HCT116 (cell line): ENCODE measurements around the gene BCAR3. TPM values are rescaled to one million over a fixed set of nuclear protein-coding genes. Genes with fewer than 3 reads are reported as not detected.

ENCODE experiments used
- ATAC-seq: fragments of 200-7000 bp; cut with Tn5 transposase; 2 replicates; pipeline ENCODE4 v1.9.1; 2020; ENCODE audit warnings: mild to moderate bottlenecking, moderate library complexity
- BruUV-seq: library from RNA; stranded (reverse); fragments of 400-500 nt; replicated peaks from 2 replicates; lab custom pipeline; 2021; lab: Mats Ljungman, UMichigan
- CTCF ChIA-PET: fragments of 300-600 bp; sonication (Branson Sonifier 250); formaldehyde crosslinking; loops from one replicate; lab custom pipeline; 2021; ENCODE audit warnings: antibody characterized with exemption; lab: Charles Lee
- POLR2A ChIA-PET: fragments of 300-600, 350-600 bp; sonication (Branson Sonifier 250); formaldehyde crosslinking; loops from one replicate; lab custom pipeline; 2021; ENCODE audit warnings: antibody characterized with exemption; lab: Charles Lee
- RAD21 ChIA-PET, 2 experiments: fragments of 300-600 bp; sonication (Branson Sonifier 250); formaldehyde crosslinking; loops; one replicate each; lab custom pipeline; 2023; ENCODE audit warnings: low total read pairs in 2 of 2; ENCODE audit not compliant: uncharacterized antibody in 2 of 2, unreplicated experiment in 2 of 2, low non-redundant PET in 1 of 2; lab: Charles Lee
- DNase-seq: peaks from one replicate; pipeline ENCODE4 v3.0.0-alpha.2; 2010; ENCODE audit warnings: low read depth, low spot score
- H2AFZ ChIP-seq: fragments of 200-600 bp; shearing (Covaris generic), sonication (generic); 2 replicates; pipeline ENCODE4 v1.6.1; 2017; ENCODE audit warnings: low read depth, mixed run types, mixed read lengths, antibody characterized with exemption, low read length; ENCODE audit not compliant: poor library complexity, severe bottlenecking
- H3K27ac ChIP-seq: 2 replicates; pipeline ENCODE4 v1.5.1; 2012; ENCODE audit warnings: low read depth, low read length
- H3K27me3 ChIP-seq: fragments of 200-600 bp; sonication (generic); 2 replicates; pipeline ENCODE4 v1.6.1; 2016; ENCODE audit warnings: mixed run types, low read length, mixed read lengths; ENCODE audit not compliant: insufficient read depth
- H3K36me3 ChIP-seq, 2 experiments: fragments of 200-500 bp in 1 of 2; fragments of 200-600 bp in 1 of 2; sonication (Bioruptor generic) in 1 of 2; sonication (generic) in 1 of 2; 2 replicates each; pipeline versions ENCODE4 v1.5.1 to v1.6.1; 2014 to 2016; ENCODE audit warnings: low read length in 2 of 2, inconsistent platforms in 1 of 2, mixed read lengths in 1 of 2, mixed run types in 1 of 2; ENCODE audit not compliant: insufficient read depth in 2 of 2, control insufficient read depth in 1 of 2
- H3K4me1 ChIP-seq, 2 experiments: fragments of 200-600 bp in 1 of 2; sonication (generic) in 1 of 2; 2 replicates each; pipeline versions ENCODE4 v1.5.1 to v1.6.1; 2012 to 2017; ENCODE audit warnings: low read length in 2 of 2, inconsistent platforms in 1 of 2, mild to moderate bottlenecking in 1 of 2, mixed read lengths in 1 of 2, mixed run types in 1 of 2, moderate library complexity in 1 of 2; ENCODE audit not compliant: insufficient read depth in 2 of 2, control insufficient read depth in 1 of 2
- H3K4me2 ChIP-seq: fragments of 200-600 bp; sonication (generic); 2 replicates; pipeline ENCODE4 v1.6.1; 2017; ENCODE audit warnings: mixed run types, low read length, mixed read lengths
- H3K4me3 ChIP-seq, 2 experiments: fragments of 200-600 bp in 1 of 2; sonication (generic) in 1 of 2; replicated peaks in 1 of 2; 2 replicates each; pipeline ENCODE4 v1.5.1; 2011 to 2016; ENCODE audit warnings: low read length in 2 of 2, control low read depth in 1 of 2, low read depth in 1 of 2, mild to moderate bottlenecking in 1 of 2, mixed read lengths in 1 of 2, mixed run types in 1 of 2
- H3K79me2 ChIP-seq: fragments of 200-600 bp; sonication (generic); 2 replicates; pipeline ENCODE4 v1.6.1; 2017; ENCODE audit warnings: mild to moderate bottlenecking, mixed run types, low read length, moderate library complexity, mixed read lengths; ENCODE audit not compliant: insufficient read depth
- H3K9ac ChIP-seq: fragments of 200-600 bp; sonication (generic); 2 replicates; pipeline ENCODE4 v1.6.1; 2016; ENCODE audit warnings: low read length, mixed read lengths
- H3K9me2 ChIP-seq: fragments of 200-600 bp; sonication (generic), shearing (Covaris generic); 2 replicates; pipeline ENCODE4 v1.6.1; 2017; ENCODE audit warnings: mixed run types, mild to moderate bottlenecking, moderate library complexity; ENCODE audit not compliant: insufficient read depth
- H3K9me3 ChIP-seq, 2 experiments: fragments of 200-500 bp in 1 of 2; fragments of 200-600 bp in 1 of 2; sonication (Bioruptor generic) in 1 of 2; sonication (generic) in 1 of 2; 2 replicates each; pipeline ENCODE4 v1.6.1; 2014 to 2017; ENCODE audit warnings: low read length in 2 of 2, mixed read lengths in 2 of 2, inconsistent platforms in 1 of 2, low read depth in 1 of 2, mild to moderate bottlenecking in 1 of 2, mixed run types in 1 of 2, moderate library complexity in 1 of 2; ENCODE audit not compliant: control insufficient read depth in 1 of 2, insufficient read depth in 1 of 2
- H4K20me1 ChIP-seq: fragments of 200-600 bp; sonication (generic), shearing (Covaris generic); 2 replicates; pipeline ENCODE4 v1.6.1; 2017; ENCODE audit warnings: mixed run types, mild to moderate bottlenecking, moderate library complexity; ENCODE audit not compliant: insufficient read depth
- CBX3 ChIP-seq: IDR thresholded peaks from 2 replicates; pipeline ENCODE4 v1.6.1; 2012; ENCODE audit warnings: low read depth
- EZH2 ChIP-seq: fragments of 200-600 bp; sonication (generic); IDR thresholded peaks from 2 replicates; pipeline ENCODE4 v1.6.1; 2017; ENCODE audit warnings: antibody characterized with exemption, mixed run types
- FOSL1 ChIP-seq: IDR thresholded peaks from 2 replicates; pipeline ENCODE4 v1.6.1; 2012; ENCODE audit warnings: low read depth
- RAD21 ChIP-seq: IDR thresholded peaks from 2 replicates; pipeline ENCODE4 v1.6.1; 2012; ENCODE audit warnings: low read depth, mild to moderate bottlenecking
- SIN3A ChIP-seq: IDR thresholded peaks from 2 replicates; pipeline ENCODE4 v1.6.1; 2012; ENCODE audit warnings: low read depth
- ZNF274 ChIP-seq: fragments of 200-500 bp; sonication (Bioruptor generic); IDR thresholded peaks from 2 replicates; pipeline ENCODE4 v1.6.1; 2014; ENCODE audit warnings: mild to moderate bottlenecking, low read depth, low read length, inconsistent platforms
- intact Hi-C: fragments of 100-400 bp; cut with micrococcal nuclease; formaldehyde crosslinking; loops from 2 replicates; pipeline ENCODE4 v1.10.0; 2022
- total RNA-seq: library from RNA; stranded (reverse); gene quantifications from one replicate; pipeline ENCODE4 v1.2.1, GENCODE V29; 2021; ENCODE audit not compliant: unreplicated experiment
- TF ChIP-seq, protein P1 (sequence below): IDR thresholded peaks from 2 replicates; pipeline ENCODE4 v1.6.1; 2012; ENCODE audit warnings: low read depth
- TF ChIP-seq, protein P2 (sequence below), 3 experiments: fragments of 200-600 bp in 1 of 3; sonication (generic) in 1 of 3; IDR thresholded peaks in 2 of 3; conservative IDR thresholded peaks in 1 of 3; 2 replicates each; pipeline ENCODE4 v1.5.1; 2012 to 2017; ENCODE audit warnings: low read depth in 2 of 3, low read length in 2 of 3, antibody characterized with exemption in 1 of 3, borderline replicate concordance in 1 of 3, control low read depth in 1 of 3, mild to moderate bottlenecking in 1 of 3, mixed read lengths in 1 of 3, mixed run types in 1 of 3, moderate library complexity in 1 of 3; ENCODE audit not compliant: insufficient read depth in 1 of 3
- TF ChIP-seq, protein P3 (sequence below): IDR thresholded peaks from 2 replicates; pipeline ENCODE4 v1.6.1; 2011; ENCODE audit warnings: mild to moderate bottlenecking, low read length, moderate library complexity; ENCODE audit not compliant: insufficient replicate concordance; ENCODE audit errors: extremely low read depth

Gene BCAR3
- total RNA-seq, 1 experiment from 2014 or later = 24.5 TPM

DNA sequence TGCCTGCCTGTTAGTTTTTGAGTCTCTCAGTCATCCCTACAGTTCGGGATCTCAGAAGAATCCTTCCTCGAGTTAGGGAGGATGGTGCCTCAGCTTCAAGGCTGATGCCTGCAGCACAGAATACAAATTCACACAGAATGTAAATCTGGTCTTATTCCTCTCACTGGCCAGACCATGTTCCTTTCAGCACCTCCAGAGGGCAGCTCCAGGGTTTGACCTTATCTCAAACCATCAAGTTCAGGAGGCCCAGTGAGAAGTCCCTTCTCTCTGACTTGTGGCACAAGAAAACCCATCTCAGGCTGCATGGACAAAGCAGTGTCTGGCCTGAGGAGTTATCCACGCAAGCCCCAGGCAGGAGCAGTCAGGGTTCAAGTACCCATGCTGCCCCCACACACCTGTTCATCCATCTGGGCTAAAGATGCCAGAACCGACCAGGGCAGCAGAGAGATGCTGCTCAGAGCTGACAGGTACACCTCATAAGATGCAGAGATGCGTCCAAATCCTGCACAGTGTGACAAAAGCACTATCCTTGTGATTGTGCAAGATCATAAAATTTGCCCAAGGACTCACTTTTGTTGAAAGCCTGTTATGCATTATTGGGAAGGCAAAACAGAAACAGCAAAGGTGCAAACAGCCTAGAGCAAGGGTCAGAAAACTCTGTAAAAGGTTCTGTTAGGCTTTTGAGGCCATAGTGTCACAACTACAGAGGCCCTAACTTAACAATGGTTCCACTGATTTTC, 49.8 kb downstream of the BCAR3 start:
- Histone ChIP-seq H3K9me3 (no peaks in the 10 kb centered on the region), H3K9ac (no peak overlapping the region), H3K4me2 (no peak overlapping the region), H3K9me2 (no peaks in the 10 kb centered on the region), H3K79me2 (peaks cover 96% of the 10 kb centered on the region), H3K27ac (no peak overlapping the region), H3K27me3 (no peaks in the 10 kb centered on the region), H2AFZ (no peak overlapping the region), H3K4me1 (peaks cover 0 to 45% of the 10 kb centered on the region in 2 experiments; a peak in 2 of 4 replicates), H4K20me1 (0 out of 2 replicates have a peak, but pooled peaks cover 3% of the 10 kb centered on the region), H3K4me3 (no peak overlapping the region), H3K36me3 (peaks cover 0 to 17% of the 10 kb centered on the region in 2 experiments; a peak in 2 of 4 replicates)
- BruUV-seq = no TSS peak
- TF ChIP-seq ZNF274 (no peak), CBX3 (no peak), RAD21 (peak; percentile 60), EZH2 (no peak), SIN3A (no peak), FOSL1 (no peak)
- TF ChIP-seq, protein P1, sequence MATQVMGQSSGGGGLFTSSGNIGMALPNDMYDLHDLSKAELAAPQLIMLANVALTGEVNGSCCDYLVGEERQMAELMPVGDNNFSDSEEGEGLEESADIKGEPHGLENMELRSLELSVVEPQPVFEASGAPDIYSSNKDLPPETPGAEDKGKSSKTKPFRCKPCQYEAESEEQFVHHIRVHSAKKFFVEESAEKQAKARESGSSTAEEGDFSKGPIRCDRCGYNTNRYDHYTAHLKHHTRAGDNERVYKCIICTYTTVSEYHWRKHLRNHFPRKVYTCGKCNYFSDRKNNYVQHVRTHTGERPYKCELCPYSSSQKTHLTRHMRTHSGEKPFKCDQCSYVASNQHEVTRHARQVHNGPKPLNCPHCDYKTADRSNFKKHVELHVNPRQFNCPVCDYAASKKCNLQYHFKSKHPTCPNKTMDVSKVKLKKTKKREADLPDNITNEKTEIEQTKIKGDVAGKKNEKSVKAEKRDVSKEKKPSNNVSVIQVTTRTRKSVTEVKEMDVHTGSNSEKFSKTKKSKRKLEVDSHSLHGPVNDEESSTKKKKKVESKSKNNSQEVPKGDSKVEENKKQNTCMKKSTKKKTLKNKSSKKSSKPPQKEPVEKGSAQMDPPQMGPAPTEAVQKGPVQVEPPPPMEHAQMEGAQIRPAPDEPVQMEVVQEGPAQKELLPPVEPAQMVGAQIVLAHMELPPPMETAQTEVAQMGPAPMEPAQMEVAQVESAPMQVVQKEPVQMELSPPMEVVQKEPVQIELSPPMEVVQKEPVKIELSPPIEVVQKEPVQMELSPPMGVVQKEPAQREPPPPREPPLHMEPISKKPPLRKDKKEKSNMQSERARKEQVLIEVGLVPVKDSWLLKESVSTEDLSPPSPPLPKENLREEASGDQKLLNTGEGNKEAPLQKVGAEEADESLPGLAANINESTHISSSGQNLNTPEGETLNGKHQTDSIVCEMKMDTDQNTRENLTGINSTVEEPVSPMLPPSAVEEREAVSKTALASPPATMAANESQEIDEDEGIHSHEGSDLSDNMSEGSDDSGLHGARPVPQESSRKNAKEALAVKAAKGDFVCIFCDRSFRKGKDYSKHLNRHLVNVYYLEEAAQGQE = no peak
- TF ChIP-seq, protein P2, sequence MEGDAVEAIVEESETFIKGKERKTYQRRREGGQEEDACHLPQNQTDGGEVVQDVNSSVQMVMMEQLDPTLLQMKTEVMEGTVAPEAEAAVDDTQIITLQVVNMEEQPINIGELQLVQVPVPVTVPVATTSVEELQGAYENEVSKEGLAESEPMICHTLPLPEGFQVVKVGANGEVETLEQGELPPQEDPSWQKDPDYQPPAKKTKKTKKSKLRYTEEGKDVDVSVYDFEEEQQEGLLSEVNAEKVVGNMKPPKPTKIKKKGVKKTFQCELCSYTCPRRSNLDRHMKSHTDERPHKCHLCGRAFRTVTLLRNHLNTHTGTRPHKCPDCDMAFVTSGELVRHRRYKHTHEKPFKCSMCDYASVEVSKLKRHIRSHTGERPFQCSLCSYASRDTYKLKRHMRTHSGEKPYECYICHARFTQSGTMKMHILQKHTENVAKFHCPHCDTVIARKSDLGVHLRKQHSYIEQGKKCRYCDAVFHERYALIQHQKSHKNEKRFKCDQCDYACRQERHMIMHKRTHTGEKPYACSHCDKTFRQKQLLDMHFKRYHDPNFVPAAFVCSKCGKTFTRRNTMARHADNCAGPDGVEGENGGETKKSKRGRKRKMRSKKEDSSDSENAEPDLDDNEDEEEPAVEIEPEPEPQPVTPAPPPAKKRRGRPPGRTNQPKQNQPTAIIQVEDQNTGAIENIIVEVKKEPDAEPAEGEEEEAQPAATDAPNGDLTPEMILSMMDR (IDR thresholded peaks at IDR 0.05 in 2 of 3, conservative IDR thresholded peaks at IDR 0.05 in 1 of 3; ENCODE audit: borderline replicate concordance in 1 of 3, insufficient read depth in 1 of 3, low read depth in 2 of 3, low read length in 2 of 3) = peak; percentile 20 to 30 (median 28); a peak in 4 of 6 replicates
- TF ChIP-seq, protein P3, sequence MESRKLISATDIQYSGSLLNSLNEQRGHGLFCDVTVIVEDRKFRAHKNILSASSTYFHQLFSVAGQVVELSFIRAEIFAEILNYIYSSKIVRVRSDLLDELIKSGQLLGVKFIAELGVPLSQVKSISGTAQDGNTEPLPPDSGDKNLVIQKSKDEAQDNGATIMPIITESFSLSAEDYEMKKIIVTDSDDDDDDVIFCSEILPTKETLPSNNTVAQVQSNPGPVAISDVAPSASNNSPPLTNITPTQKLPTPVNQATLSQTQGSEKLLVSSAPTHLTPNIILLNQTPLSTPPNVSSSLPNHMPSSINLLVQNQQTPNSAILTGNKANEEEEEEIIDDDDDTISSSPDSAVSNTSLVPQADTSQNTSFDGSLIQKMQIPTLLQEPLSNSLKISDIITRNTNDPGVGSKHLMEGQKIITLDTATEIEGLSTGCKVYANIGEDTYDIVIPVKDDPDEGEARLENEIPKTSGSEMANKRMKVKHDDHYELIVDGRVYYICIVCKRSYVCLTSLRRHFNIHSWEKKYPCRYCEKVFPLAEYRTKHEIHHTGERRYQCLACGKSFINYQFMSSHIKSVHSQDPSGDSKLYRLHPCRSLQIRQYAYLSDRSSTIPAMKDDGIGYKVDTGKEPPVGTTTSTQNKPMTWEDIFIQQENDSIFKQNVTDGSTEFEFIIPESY = no peak
- ATAC-seq (peak; percentile 66), DNase-seq (no peak)
- RAD21 ChIA-PET = interaction anchor here (1.0 to 3.6 kb wide), 3 partner anchors 182 to 212 kb away, joined by 4 to 59 read pairs (median 40); no protein-coding TSS in a partner anchor
- intact Hi-C loops = loop anchor here (5.0 kb wide), 1 partner anchor 106 kb away; no protein-coding TSS in a partner anchor
- CTCF ChIA-PET = interaction anchor here (1.0 to 6.7 kb wide), 10 partner anchors 8 to 215 kb away, joined by 3 to 208 read pairs (median 6); partner anchors contain the start of gene BCAR3
- POLR2A ChIA-PET = interaction anchor here (2.0 kb wide), 1 partner anchor 182 kb away, joined by 4 read pairs; no protein-coding TSS in a partner anchor
